ENCODE data around the gene SNAP47.

DNA sequence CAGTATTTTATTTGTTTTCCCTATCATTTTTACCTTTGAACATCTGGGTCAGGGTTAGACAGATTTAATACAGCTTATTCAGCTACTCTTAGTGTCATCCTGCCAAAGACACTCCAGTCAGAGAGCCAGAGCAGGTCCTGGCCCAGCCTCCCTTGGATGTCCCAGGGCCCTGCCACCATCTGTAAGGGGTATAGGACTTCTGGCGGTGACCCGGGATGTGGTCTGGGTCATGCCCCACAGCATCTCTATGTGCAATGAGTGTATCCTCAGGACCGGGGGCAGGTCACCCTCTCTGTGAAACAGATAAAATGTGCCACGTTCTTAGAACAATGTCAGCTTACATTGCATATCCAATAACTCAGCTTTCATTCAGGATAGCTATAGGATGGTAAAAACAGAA is 42.4 kb downstream of the SNAP47 start:
- TF ChIP-seq FOXM1 (IDR thresholded peaks at IDR 0.05; ENCODE audit: low read depth) (no peak), FOXM1 (CRISPR knock-in tag; IDR thresholded peaks at IDR 0.05; ENCODE audit: low read depth) (no peak), RCOR1 (IDR thresholded peaks at IDR 0.05; ENCODE audit: borderline replicate concordance in 1 of 2, low read depth in 2 of 2, low read length in 2 of 2) (no peak), CBX2 (IDR thresholded peaks at IDR 0.05; ENCODE audit: insufficient read depth, low read length, poor library complexity, severe bottlenecking) (no peak), MIER1 (IDR thresholded peaks at IDR 0.05; ENCODE audit: low read depth) (no peak), FOXP1 (CRISPR knock-in tag; IDR thresholded peaks at IDR 0.05) (no peak), CREB1 (IDR thresholded peaks at IDR 0.05) (no peak), CREB1 (CRISPR knock-in tag; IDR thresholded peaks at IDR 0.05) (no peak), ZNF217 (CRISPR knock-in tag; IDR thresholded peaks at IDR 0.05) (no peak), TOE1 (IDR thresholded peaks at IDR 0.05; ENCODE audit: borderline replicate concordance) (no peak), TOE1 (CRISPR knock-in tag; IDR thresholded peaks at IDR 0.05; ENCODE audit: borderline replicate concordance, low read depth) (no peak), HCFC1 (IDR thresholded peaks at IDR 0.05; ENCODE audit: low read depth, low read length) (no peak)
- TF ChIP-seq, protein P1, sequence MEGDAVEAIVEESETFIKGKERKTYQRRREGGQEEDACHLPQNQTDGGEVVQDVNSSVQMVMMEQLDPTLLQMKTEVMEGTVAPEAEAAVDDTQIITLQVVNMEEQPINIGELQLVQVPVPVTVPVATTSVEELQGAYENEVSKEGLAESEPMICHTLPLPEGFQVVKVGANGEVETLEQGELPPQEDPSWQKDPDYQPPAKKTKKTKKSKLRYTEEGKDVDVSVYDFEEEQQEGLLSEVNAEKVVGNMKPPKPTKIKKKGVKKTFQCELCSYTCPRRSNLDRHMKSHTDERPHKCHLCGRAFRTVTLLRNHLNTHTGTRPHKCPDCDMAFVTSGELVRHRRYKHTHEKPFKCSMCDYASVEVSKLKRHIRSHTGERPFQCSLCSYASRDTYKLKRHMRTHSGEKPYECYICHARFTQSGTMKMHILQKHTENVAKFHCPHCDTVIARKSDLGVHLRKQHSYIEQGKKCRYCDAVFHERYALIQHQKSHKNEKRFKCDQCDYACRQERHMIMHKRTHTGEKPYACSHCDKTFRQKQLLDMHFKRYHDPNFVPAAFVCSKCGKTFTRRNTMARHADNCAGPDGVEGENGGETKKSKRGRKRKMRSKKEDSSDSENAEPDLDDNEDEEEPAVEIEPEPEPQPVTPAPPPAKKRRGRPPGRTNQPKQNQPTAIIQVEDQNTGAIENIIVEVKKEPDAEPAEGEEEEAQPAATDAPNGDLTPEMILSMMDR (IDR thresholded peaks at IDR 0.05 in 2 of 3, conservative IDR thresholded peaks at IDR 0.05 in 1 of 3; ENCODE audit: insufficient read depth in 2 of 3, low read depth in 1 of 3, low read length in 3 of 3) = no peak
- TF ChIP-seq, protein P2, sequence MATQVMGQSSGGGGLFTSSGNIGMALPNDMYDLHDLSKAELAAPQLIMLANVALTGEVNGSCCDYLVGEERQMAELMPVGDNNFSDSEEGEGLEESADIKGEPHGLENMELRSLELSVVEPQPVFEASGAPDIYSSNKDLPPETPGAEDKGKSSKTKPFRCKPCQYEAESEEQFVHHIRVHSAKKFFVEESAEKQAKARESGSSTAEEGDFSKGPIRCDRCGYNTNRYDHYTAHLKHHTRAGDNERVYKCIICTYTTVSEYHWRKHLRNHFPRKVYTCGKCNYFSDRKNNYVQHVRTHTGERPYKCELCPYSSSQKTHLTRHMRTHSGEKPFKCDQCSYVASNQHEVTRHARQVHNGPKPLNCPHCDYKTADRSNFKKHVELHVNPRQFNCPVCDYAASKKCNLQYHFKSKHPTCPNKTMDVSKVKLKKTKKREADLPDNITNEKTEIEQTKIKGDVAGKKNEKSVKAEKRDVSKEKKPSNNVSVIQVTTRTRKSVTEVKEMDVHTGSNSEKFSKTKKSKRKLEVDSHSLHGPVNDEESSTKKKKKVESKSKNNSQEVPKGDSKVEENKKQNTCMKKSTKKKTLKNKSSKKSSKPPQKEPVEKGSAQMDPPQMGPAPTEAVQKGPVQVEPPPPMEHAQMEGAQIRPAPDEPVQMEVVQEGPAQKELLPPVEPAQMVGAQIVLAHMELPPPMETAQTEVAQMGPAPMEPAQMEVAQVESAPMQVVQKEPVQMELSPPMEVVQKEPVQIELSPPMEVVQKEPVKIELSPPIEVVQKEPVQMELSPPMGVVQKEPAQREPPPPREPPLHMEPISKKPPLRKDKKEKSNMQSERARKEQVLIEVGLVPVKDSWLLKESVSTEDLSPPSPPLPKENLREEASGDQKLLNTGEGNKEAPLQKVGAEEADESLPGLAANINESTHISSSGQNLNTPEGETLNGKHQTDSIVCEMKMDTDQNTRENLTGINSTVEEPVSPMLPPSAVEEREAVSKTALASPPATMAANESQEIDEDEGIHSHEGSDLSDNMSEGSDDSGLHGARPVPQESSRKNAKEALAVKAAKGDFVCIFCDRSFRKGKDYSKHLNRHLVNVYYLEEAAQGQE (IDR thresholded peaks at IDR 0.05; ENCODE audit: borderline replicate concordance) = no peak
- TF ChIP-seq, protein P2 (CRISPR knock-in tag; IDR thresholded peaks at IDR 0.05; ENCODE audit: low read depth) = no peak
- TF ChIP-seq, protein P3, sequence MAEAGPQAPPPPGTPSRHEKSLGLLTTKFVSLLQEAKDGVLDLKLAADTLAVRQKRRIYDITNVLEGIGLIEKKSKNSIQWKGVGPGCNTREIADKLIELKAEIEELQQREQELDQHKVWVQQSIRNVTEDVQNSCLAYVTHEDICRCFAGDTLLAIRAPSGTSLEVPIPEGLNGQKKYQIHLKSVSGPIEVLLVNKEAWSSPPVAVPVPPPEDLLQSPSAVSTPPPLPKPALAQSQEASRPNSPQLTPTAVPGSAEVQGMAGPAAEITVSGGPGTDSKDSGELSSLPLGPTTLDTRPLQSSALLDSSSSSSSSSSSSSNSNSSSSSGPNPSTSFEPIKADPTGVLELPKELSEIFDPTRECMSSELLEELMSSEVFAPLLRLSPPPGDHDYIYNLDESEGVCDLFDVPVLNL (CRISPR knock-in tag; IDR thresholded peaks at IDR 0.05; ENCODE audit: low read depth) = no peak
- TF ChIP-seq, protein P4, sequence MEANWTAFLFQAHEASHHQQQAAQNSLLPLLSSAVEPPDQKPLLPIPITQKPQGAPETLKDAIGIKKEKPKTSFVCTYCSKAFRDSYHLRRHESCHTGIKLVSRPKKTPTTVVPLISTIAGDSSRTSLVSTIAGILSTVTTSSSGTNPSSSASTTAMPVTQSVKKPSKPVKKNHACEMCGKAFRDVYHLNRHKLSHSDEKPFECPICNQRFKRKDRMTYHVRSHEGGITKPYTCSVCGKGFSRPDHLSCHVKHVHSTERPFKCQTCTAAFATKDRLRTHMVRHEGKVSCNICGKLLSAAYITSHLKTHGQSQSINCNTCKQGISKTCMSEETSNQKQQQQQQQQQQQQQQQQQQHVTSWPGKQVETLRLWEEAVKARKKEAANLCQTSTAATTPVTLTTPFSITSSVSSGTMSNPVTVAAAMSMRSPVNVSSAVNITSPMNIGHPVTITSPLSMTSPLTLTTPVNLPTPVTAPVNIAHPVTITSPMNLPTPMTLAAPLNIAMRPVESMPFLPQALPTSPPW (CRISPR knock-in tag; IDR thresholded peaks at IDR 0.05) = no peak
- TF ChIP-seq, protein P5, sequence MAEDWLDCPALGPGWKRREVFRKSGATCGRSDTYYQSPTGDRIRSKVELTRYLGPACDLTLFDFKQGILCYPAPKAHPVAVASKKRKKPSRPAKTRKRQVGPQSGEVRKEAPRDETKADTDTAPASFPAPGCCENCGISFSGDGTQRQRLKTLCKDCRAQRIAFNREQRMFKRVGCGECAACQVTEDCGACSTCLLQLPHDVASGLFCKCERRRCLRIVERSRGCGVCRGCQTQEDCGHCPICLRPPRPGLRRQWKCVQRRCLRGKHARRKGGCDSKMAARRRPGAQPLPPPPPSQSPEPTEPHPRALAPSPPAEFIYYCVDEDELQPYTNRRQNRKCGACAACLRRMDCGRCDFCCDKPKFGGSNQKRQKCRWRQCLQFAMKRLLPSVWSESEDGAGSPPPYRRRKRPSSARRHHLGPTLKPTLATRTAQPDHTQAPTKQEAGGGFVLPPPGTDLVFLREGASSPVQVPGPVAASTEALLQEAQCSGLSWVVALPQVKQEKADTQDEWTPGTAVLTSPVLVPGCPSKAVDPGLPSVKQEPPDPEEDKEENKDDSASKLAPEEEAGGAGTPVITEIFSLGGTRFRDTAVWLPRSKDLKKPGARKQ (CRISPR knock-in tag; IDR thresholded peaks at IDR 0.05) = no peak
